Measurements from ENCODE around the gene CXorf58. TPM values are rescaled to one million over a fixed set of nuclear protein-coding genes. Genes with fewer than 3 reads are reported as not detected.

Gene CXorf58
- total RNA-seq, 4 donors from 2014 or later: not detected

DNA sequence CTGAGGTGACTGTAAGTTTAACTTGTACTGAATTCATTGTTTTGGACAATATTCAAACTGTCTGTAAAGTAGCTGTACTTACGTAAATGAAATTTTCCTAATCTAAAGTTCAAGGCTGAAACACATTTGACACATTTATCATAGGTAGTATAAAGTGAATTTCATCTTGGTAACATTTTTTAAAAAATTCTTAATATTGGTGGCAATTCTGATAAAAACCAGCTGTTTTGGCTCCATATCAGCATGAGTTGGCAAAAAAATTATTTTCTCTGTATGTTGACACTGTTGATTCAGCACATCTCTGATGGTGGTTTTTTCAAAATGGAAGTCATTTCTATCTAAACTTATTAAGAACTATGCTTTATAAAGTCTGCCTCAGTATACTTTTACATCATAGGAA is 30.9 kb downstream of the CXorf58 start:
- ATAC-seq (ENCODE audit: low FRiP score) (no peak), DNase-seq (ENCODE audit: low spot score) (no peak)
- TF ChIP-seq, protein P1, sequence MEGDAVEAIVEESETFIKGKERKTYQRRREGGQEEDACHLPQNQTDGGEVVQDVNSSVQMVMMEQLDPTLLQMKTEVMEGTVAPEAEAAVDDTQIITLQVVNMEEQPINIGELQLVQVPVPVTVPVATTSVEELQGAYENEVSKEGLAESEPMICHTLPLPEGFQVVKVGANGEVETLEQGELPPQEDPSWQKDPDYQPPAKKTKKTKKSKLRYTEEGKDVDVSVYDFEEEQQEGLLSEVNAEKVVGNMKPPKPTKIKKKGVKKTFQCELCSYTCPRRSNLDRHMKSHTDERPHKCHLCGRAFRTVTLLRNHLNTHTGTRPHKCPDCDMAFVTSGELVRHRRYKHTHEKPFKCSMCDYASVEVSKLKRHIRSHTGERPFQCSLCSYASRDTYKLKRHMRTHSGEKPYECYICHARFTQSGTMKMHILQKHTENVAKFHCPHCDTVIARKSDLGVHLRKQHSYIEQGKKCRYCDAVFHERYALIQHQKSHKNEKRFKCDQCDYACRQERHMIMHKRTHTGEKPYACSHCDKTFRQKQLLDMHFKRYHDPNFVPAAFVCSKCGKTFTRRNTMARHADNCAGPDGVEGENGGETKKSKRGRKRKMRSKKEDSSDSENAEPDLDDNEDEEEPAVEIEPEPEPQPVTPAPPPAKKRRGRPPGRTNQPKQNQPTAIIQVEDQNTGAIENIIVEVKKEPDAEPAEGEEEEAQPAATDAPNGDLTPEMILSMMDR (IDR thresholded peaks at IDR 0.05): no peak

DNA sequence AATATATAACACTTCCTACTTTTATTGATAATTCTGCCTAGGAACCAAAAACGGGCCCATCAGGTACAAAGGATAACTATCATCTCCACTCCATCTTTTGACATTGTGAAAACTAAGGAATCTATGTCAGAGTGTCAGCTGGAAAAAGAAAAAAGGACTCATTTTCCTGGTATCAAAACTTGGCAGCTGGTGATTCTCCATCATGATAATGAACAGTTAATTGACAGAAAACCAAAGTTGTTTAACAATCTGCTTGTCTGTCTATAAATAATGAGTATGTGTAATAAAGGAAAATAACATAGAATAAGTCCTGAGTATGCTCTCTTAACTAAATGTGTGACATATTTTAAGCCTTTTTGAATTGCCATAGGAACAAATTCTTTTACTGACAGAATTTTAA is 31.4 kb downstream of the CXorf58 start:
- DNase-seq (ENCODE audit: low spot score) (no peak), ATAC-seq (ENCODE audit: low FRiP score) (no peak)
- TF ChIP-seq, protein P1 (IDR thresholded peaks at IDR 0.05): no peak

DNA sequence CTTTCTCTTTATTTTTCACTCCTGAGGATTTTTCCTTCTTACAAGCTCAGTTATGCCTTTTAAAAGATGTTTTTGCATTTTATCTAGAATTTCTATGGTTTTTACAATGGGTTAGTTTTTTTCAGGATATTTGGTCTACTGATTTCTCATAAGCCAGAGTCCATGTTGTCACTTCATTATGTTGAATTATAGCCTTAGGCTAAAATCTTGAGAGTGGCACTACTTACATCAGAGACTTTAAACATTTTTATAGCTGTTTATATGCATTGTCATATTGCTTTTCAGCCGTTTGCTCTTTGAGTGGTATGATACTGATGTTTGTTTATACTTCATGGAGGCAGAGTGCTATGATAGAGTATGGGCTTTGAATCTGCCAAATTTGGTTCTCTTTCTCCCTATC is 36.4 kb downstream of the CXorf58 start:
- TF ChIP-seq, protein P1 (IDR thresholded peaks at IDR 0.05): no peak
- ATAC-seq (ENCODE audit: low FRiP score) (no peak), DNase-seq (ENCODE audit: low spot score) (no peak)

DNA sequence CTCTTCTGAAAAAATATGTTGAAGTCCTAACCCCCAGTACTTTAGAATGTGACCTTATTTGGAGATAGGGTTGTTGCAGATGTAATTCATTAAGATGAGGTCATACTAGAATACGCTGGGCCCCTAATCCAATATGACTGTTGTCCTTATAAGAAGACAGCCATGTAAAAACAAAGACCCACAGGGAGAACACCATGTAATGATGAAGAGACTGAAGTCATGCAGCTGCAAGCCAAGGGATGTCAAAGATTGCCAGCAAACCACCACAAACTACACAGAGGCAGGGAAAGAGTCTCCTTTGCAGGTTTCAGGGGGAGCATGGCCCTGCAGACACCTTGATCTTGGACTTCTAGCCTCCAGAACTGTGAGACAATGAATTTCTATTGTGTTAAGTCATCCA is 37.4 kb downstream of the CXorf58 start:
- DNase-seq (ENCODE audit: low spot score) (no peak), ATAC-seq (ENCODE audit: low FRiP score) (no peak)
- TF ChIP-seq, protein P1 (IDR thresholded peaks at IDR 0.05): no peak

DNA sequence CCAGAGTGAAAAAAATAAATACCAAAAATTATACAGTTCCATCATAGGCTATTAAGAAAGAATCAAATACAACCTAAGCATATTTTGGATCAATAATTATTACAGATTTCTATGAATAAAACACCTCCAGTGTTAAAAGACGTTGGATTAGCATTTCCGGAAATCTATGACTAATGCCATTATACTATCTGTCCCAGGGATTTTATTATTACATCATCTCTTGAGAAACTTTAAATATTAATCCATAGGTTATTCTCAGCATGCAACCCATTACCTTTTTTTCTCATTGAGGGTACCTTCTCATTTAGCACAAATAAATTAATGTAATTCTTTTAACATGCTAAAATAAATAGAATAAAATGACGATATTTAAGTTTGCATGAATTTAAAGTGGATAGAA is 44.6 kb downstream of the CXorf58 start:
- ATAC-seq (ENCODE audit: low FRiP score): no peak
- no peak for DNase-seq (ENCODE audit: low spot score)
- TF ChIP-seq, protein P1 (IDR thresholded peaks at IDR 0.05): no peak

DNA sequence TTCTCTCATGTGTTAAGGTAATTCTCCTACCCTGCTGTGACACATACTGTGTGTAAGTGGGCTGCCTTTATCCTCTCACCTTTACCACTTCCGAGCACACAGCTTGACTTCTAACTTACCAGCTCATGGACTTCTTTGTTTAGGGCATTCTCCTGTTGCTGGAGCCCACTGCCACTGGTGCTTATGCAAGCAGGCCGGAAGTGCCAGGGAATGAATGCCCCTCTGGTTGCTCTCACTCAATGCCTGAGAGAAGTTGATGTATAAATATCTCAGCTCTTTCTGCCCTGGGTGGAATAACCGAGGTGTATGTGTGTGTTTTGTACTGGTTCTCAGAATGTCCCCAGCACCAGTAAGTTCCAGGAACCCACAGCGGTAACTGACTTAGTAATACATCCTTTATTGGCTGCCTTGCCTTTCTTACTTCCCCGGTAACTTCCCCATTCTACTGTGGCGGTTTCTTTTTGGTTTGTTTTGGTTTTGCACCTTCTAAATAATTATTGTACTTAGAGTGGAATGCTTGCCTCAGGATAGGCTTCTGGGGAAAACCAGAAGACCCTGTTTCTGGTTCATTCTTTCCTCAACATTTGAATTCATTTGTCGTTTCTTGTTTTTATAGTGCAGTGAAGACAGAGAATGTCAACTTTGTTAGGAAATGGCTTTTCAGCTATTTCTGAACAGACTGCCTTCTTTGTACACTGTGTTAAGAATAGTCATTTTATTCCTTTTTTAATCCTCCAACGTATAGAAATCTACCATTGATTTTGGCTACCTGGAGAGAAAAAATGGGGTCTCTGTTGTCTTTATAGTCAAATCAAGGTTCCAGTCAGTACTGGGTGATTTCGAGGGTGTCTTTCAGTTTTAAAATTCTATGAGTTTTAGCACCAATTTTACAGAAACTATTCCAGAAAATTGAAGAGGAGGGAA is 45.4 kb downstream of the CXorf58 start:
- DNase-seq (ENCODE audit: low spot score): no peak
- TF ChIP-seq, protein P1 (IDR thresholded peaks at IDR 0.05): no peak
- no peak for ATAC-seq (ENCODE audit: low FRiP score)

DNA sequence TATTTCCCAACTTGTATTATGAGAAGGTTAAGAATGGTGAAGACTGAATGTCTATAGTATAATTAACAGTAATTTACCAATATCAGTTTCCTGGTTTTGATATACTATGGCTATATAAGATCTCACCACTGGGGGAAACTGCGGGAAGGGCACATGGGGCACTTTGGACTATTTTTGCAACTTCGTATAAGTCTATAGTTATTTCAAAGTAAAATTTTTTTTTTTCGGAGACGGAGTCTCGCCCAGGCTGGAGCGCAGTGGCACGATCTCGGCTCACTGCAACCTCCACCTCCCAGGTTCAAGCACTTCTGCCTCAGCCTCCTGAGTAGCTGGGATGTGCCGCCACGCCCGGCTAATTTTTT is 46.1 kb downstream of the CXorf58 start:
- DNase-seq (ENCODE audit: low spot score) (no peak), ATAC-seq (ENCODE audit: low FRiP score) (no peak)
- TF ChIP-seq, protein P1 (IDR thresholded peaks at IDR 0.05): no peak
